ENCODE results near the gene MMP2. TPM values are rescaled to one million over a fixed set of nuclear protein-coding genes. Genes with fewer than 3 reads are reported as not detected.

MMP2 gene
- total and polyA plus RNA-seq, 2 of the 13 experiments (the other 11 are each of a cell fraction or from before 2014, with no cell fraction given), result 0.31 to 1.3 TPM

- in situ Hi-C loops (cut with HindIII; ENCODE audit: extremely low pct_ligation_motif_present, low pct_unique_long_range_greater_than_20kb) (no loop called here), intact Hi-C loops (cut with micrococcal nuclease; ENCODE audit: unreplicated experiment) (no loop called here)
- 54% methylated on average over 5 of the region's 5 CpGs for WGBS (ENCODE audit: low lambda C conversion rate)
- Histone ChIP-seq H3K27ac (ENCODE audit: extremely low read length, insufficient read depth, low read length) (no peak overlapping the region), H3K79me2 (ENCODE audit: insufficient read depth, low read length) (no peaks in the 10 kb centered on the region), H3K4me1 (ENCODE audit: insufficient read depth, low read length) (peaks cover 9% of the 10 kb centered on the region; the same call in 1 of the 2 replicates), H2AFZ (ENCODE audit: low read length) (no peak overlapping the region), H4K20me1 (ENCODE audit: insufficient read depth, low read length) (no peaks in the 10 kb centered on the region), H3K27me3 (ENCODE audit: control insufficient read depth in 1 of 2, insufficient read depth in 2 of 2, low read length in 2 of 2) (peaks cover 0 to 13% of the 10 kb centered on the region in 2 experiments; a peak in 1 of 5 replicates), H3K9ac (ENCODE audit: insufficient read depth, low read depth, low read length) (no peak overlapping the region), H3K9me3 (ENCODE audit: low read length) (no peaks in the 10 kb centered on the region), H3K36me3 (replicated peaks in 1 of 2; ENCODE audit: control insufficient read depth in 1 of 2, insufficient read depth in 2 of 2, low read length in 2 of 2) (no peaks in the 10 kb centered on the region), H3K4me3 (replicated peaks in 1 of 3; ENCODE audit: insufficient read depth in 1 of 3, low read depth in 2 of 3, low read length in 3 of 3) (no peak overlapping the region), H3K4me2 (ENCODE audit: low read depth, low read length) (no peak overlapping the region)
- ChIA-PET POLR2A (no interaction called here), CTCF (ENCODE audit: low intra/inter-chr PET ratio, low total read pairs) (no interaction called here)
- no peak for FAIRE-seq
- no peak for ATAC-seq
- no TSS peak for BruUV-seq (replicated peaks)
- TF ChIP-seq ZFAT (CRISPR knock-in tag; conservative IDR thresholded peaks at IDR 0.05) (no peak), POLR2AphosphoS2 (IDR thresholded peaks at IDR 0.05; ENCODE audit: low read depth, low read length) (no peak), PREB (CRISPR knock-in tag; IDR thresholded peaks at IDR 0.05) (no peak), ZNF672 (CRISPR knock-in tag; IDR thresholded peaks at IDR 0.05) (no peak), GTF2F1 (IDR thresholded peaks at IDR 0.05; ENCODE audit: low read length) (no peak), MXD3 (CRISPR knock-in tag; IDR thresholded peaks at IDR 0.05) (no peak), NFE2L2 (IDR thresholded peaks at IDR 0.05; ENCODE audit: low read length) (no peak), ZNF256 (CRISPR knock-in tag; conservative IDR thresholded peaks at IDR 0.05) (no peak), ZBTB20 (CRISPR knock-in tag; IDR thresholded peaks at IDR 0.05; ENCODE audit: borderline replicate concordance, low read depth) (no peak), MAFG (CRISPR knock-in tag; IDR thresholded peaks at IDR 0.05) (no peak), RAD21 (CRISPR knock-in tag; IDR thresholded peaks at IDR 0.05) (no peak), IRF1 (CRISPR knock-in tag; IDR thresholded peaks at IDR 0.05; ENCODE audit: low read depth) (no peak), ZNF839 (CRISPR knock-in tag; IDR thresholded peaks at IDR 0.05; ENCODE audit: borderline replicate concordance) (no peak), TRAFD1 (CRISPR knock-in tag; IDR thresholded peaks at IDR 0.05; ENCODE audit: borderline replicate concordance) (no peak), SRF (IDR thresholded peaks at IDR 0.05; ENCODE audit: low read depth, low read length) (no peak), RCOR2 (CRISPR knock-in tag; IDR thresholded peaks at IDR 0.05) (no peak), SNAI1 (CRISPR knock-in tag; IDR thresholded peaks at IDR 0.05; ENCODE audit: borderline replicate concordance) (no peak), MEIS2 (CRISPR knock-in tag; IDR thresholded peaks at IDR 0.05) (no peak), ZNF776 (CRISPR knock-in tag; IDR thresholded peaks at IDR 0.05) (no peak)
- DNase-seq (ENCODE audit: low spot score), result no peak
Observed at GRCh38 chr16:55435387-55435786, 43.6 kb upstream of the MMP2 start.

Measured in HepG2 (cell line).